Measurements from ENCODE around the gene INF2.

DNA sequence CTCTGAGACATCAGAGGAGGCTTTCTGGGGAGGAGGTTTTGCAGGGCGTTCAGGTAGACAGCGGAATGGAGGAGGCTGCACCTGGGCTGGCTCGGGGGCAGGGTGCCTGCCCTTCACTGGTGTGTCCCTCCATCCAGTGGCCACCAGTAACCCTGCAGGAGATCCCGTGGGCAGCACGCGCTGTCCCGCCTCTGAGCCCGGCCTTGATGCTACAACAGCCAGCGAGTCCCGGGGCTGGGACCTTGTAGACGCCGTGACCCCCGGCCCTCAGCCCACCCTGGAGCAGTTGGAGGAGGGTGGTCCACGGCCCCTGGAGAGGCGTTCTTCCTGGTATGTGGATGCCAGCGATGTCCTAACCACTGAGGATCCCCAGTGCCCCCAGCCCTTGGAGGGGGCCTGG, 24.6 kb downstream of the INF2 start:
- TF ChIP-seq SP1 (IDR thresholded peaks at IDR 0.05) (no peak), BHLHE40 (IDR thresholded peaks at IDR 0.05; ENCODE audit: borderline replicate concordance) (no peak), ELF4 (IDR thresholded peaks at IDR 0.05) (no peak), SUZ12 (IDR thresholded peaks at IDR 0.05) (no peak), FOXM1 (IDR thresholded peaks at IDR 0.05; ENCODE audit: borderline replicate concordance) (no peak), LEF1 (IDR thresholded peaks at IDR 0.05; ENCODE audit: borderline replicate concordance) (no peak), NFRKB (IDR thresholded peaks at IDR 0.05) (no peak), CTBP1 (IDR thresholded peaks at IDR 0.05; ENCODE audit: borderline replicate concordance) (no peak)

Measured in HEK293T (cell line).